Gastrocnemius medialis (tissue), 4 donors: ENCODE measurements around the gene DOCK3.

Source experiments
- CTCF ChIP-seq, 5 experiments: fragments of 450-650 bp in 3 of 5; fragments of 200-600 bp in 2 of 5; sonication (generic) in 2 of 5; IDR thresholded peaks in 4 of 5; conservative IDR thresholded peaks in 1 of 5; 1 replicate in 4 of 5; 2 replicates in 1 of 5; pipeline ENCODE4 v1.5.1; 2016 to 2019; ENCODE audit warnings: antibody characterized with exemption in 5 of 5, mild to moderate bottlenecking in 3 of 5, moderate library complexity in 3 of 5
- POLR2A ChIP-seq, 2 donors: fragments of 450-650 bp; IDR thresholded peaks; one replicate each; pipeline ENCODE4 v1.6.1; 2017; ENCODE audit warnings: antibody characterized with exemption in 2 of 2, mild to moderate bottlenecking in 2 of 2, moderate library complexity in 2 of 2

- TF ChIP-seq CTCF (IDR thresholded peaks at IDR 0.05 in 4 of 5, conservative IDR thresholded peaks at IDR 0.05 in 1 of 5) (no peak), POLR2A (IDR thresholded peaks at IDR 0.05) (no peak)
Observed at GRCh38 chr3:50737906-50738598, 63.3 kb downstream of the DOCK3 start.
